Activated T-cell treated with anti-CD3 and anti-CD28 coated beads for 48 hours (primary cell): Measurements from ENCODE around the gene CCNT1.
"Not testable (repeated sequence)": the region's sequence is repeated elsewhere in the genome, so short reads cannot be mapped to it uniquely, and the experiment has no call there.

ENCODE experiments used
- DNase-seq: peaks from one replicate; pipeline ENCODE4 v3.0.0-alpha.2; 2020; ENCODE audit warnings: low read depth

CCNT1 gene

DNA sequence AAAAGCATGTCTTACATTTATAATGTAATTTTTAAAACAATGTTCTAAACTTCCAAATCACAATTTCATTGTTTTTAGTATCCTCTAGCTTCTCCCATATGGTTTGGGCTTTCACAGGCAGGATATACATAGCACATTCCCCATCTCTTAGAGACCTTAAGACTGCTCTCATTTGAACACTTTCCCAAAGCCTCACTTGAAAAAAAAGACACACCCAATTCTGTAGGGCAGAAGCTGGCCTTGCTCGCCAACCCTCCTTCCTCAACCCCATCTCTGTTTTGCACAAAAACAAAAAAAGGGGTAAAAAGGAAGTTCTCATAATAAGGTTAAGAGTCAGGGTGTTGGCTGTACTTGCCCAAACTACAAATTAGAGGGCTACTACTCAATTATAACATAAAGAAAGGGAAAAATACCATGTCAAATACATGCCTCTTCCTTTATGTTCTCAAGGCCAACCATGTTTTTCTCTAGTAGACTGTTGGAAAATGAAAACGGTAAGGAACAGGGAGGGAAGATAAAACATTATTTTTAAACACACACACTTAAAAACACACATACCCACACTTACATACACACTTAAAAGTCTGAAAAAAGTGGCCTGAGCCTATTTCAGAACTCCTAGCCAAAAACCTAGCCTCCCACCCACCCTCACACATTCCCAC, 24.6 kb downstream of the CCNT1 start:
- DNase-seq: no peak

DNA sequence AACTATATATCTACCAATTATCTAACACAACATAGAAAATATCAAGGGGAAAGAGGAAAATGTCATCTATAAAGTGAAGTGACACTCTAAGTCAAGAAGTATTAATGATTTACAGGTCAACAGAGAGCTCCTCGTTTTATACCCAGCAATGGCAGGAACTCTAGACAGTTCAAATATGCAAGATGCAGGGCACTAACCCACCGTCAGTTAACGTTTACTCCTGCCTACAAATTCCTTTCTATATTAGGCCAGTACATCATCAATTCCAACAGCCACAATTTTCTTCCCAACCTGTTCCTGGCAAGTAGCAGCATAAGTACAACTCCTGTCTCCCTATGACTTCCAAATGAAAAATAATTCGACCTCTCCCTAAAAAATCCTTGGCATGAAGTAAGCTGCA, 25.5 kb downstream of the CCNT1 start:
- no peak for DNase-seq

DNA sequence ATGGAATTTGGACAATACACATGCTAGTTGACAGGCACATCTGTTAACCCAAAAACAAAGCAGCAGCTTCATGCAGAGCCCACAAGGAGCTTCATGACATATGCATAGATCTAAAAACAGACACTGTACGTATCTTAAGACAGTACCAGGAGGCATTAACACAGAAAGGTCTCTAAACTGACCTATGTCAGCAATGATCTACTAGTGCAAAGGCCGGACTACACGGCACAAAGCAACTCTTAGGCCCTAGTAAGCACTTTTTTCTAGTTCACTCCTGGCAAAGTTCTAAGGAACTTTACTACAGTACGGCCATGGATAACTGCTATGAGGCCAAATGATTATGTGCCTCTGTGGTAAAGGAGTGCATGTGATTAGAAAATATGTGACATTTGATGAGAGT, 26.1 kb downstream of the CCNT1 start:
- DNase-seq: no peak

DNA sequence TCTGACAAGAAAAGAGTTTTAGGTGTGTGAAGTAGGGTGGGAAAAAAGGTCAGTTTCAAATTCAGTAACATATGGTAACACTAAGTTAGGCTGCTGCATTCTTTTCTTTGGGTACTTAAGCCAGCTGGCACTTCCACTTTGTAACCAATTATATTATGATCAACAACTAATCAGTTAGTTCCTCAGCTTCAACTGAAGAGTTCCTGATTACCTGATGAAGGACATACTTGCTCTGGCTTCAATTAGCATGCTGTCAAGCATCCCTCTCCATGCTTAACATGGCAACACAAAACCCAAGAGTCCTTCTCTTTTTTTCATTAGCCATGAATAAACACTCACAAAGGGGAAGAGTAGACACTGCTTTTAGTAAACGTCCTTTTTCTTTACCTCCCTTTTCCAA, 27.7 kb downstream of the CCNT1 start:
- DNase-seq: no peak

DNA sequence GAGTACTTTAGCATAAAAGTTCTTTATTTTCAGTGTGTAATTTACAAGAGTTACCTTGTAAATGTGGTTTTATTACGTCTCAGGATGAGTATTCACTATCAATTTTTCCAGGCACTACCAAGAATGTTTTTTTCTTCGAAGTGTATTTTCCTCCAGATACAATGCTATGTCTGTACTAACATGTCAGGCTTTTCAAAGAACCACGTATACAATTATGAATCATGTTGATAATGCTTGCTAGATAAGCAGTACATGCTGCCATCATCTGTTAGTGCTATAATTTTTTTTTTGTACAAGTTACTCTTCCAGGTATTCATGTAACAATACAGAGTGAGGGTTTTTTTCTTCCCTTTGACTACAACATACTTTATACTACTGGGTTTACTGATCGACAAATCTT, 28.9 kb downstream of the CCNT1 start:
- no peak for DNase-seq

DNA sequence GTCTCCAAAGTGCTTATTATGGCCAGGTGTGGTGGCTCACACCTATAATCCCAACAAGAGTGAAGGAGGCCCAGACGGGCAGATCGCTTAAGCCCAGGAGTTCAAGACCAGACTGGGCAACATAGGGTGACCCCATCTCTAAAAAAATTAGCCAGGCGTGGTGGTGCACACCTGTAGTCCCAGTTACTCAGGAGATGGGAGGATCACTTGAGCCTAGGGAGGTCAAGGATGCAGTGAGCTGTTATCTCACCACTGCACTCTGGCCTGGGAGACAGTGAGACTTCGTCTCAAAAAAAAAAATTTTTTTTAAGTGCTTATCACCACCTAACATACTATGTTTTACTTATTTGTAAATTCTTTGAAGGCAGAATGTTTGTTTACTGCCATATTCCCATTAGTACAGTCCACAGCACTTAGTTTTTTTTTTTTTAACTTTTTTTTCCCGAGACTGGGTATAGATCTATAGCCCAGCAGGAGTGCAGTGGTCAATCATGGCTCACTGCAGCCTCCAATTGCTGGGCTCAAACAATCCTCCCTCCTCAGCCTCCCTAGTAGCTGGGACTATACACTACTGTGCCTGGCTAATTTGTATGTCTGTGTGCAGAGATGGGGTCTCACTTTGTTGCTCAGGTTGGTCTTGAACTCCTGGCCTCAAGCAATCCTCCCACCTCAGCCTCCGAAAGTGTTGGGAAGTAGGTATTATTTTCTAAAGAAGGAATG, 29.7 kb downstream of the CCNT1 start:
- no peak for DNase-seq

DNA sequence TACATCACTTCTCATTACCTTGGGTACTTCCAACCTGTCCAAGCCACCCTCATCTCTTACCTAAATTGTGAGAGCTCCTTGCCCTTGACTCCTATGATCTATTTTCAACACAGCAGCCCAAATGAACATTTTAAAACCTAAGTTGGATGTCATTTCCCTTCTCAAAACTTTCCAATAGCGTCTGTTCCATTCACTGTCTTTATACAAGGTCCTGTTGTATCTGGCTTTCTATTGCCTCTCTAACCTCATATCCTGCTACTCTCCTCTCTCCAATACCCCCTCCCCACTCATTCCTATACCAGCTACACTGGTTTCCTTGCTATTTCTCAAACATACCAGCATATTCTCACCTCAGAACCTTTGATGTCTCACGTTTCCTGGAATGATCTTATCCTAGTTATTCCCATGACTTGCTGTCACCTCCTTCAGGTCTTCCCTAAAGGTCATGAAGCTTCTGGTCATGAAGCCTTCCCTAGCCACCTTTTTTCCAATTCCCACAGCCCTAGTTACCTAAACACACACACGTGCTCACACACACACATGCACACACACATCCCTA, 30.4 kb downstream of the CCNT1 start:
- no peak for DNase-seq

DNA sequence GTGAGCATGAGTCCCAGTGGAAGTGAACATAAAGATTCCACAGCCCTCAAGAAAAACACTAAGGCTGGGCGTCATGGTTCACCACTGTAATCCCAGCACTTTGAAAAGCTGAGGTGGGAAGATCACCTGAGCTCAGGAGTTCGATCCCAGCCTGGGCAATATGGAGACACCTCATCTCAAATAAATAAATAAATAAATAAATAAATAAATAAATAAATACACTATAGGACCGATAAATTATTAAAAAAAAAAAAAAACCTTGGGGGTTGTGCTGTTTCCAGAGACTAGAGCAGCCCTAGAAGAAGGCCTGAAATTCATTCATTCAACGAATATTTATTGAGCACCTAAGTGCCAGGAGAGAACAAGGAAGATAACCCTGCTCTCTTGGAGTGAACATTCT, 33.0 kb downstream of the CCNT1 start:
- no peak for DNase-seq

DNA sequence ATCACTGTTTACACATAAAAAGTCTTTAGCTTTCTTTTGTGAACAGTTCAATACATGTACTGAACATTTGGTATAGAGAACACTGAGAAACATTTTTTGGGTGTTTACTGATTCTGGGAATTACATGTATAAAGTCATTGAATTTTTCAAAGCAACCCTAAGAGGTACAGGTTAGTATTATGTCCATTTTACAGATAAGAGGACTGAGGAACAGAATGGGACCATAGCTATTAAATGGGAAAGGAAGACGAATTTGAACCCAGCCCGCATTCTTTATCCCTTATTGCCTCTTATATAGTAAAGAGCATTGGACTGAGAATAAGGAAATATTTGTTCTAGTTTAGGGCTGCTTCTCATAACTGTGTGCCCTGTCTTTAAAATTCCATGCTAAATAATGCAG, 33.6 kb downstream of the CCNT1 start:
- no peak for DNase-seq

DNA sequence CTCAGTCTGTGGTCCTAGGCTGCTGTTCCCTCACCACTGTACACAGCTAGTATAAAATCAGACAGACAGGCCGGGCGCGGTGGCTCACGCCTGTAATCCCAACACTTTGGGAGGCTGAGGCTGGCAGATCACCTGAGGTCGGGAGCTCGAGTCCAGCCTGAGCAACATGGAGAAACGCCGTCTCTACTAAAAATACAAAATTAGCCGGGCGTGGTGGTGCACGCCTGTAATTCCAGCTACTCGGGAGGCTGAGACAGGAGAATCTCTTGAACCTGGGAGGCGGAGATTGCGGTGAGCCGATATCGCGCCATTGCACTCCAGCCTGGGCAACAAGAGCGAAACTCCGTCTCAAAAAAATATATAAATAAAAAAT, 34.0 kb downstream of the CCNT1 start:
- not testable (repeated sequence) for DNase-seq

DNA sequence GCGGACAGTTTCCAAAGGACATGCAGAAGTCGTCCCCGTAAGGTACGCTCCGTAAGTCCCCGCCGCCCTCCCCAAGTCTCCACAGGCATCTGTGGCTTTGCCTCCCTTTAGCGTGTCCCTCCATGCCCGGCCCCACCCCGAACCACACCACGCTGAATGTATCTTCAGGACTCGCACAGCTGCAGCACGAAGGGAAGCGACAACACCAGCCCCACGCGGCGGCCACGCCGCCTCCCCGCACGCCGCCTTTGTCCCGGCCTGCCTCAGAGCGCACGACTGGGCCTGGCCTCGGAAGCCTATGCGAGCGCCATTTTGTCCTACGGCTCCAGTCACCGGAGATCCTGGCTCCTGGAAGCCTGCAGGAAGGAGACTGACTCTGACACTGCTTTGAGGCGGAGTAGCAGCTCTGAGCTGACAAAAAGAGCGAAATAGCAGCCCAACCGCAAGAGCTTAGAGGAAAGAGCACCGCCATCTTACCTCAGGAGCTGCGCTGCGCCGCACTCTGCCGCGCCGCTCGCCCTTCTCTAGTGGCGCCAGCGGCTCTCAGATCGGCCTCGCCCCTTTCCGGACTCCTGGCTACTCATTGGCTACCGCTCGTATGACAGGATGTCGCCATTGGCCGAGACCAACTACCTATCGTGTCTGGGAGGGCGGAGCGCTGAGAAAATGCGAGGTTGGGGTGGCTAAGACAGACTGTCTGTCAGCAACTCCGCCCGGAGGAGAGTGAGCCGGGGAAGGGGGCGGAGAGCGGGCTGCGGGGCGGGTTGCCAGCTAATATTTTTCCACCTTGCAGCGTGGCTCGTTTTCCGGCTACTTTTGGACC, 34.6 kb downstream of the CCNT1 start, which contains the start of gene KANSL2:
Gene KANSL2 (minus strand): TSS at position 529 of the 823 bp plus-strand sequence. CDS start 606 bp downstream, outside the sequence.
- peak; percentile 95 for DNase-seq

DNA sequence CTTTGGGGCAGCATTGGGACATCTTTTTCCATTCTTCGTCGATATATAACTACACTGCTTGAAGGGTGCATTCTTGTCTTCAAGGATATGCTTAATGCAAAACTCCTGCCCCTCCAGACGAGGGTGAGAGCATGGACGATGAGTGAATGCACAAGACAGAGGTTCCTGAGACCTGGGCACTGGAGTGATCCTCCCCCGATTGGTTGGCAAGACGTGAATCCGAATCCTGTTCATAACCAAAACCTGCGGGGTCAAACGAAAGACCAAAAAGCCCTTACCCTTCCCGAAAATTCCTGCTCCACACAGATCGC, 35.2 kb downstream of the CCNT1 start:
- peak; percentile 3 for DNase-seq

DNA sequence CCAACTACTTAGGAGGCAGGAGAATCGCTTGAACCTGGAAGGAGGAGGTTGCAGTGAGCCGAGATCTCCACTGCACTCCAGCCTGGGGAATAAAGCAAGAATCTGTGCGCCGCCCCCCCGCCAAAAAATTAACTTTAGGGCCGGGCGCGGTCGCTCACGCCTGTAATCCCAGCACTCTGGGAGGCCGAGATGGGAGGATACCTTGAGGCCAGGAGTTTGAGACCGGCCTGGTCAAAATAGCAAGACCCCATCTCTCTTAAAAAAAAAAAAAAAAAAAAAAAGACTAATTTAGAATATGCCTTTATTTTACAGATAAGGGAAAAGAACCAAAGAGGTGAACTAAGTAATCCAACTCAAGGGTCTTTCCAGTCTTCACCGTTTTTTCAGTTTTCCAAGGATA, 35.6 kb downstream of the CCNT1 start:
- no peak for DNase-seq

DNA sequence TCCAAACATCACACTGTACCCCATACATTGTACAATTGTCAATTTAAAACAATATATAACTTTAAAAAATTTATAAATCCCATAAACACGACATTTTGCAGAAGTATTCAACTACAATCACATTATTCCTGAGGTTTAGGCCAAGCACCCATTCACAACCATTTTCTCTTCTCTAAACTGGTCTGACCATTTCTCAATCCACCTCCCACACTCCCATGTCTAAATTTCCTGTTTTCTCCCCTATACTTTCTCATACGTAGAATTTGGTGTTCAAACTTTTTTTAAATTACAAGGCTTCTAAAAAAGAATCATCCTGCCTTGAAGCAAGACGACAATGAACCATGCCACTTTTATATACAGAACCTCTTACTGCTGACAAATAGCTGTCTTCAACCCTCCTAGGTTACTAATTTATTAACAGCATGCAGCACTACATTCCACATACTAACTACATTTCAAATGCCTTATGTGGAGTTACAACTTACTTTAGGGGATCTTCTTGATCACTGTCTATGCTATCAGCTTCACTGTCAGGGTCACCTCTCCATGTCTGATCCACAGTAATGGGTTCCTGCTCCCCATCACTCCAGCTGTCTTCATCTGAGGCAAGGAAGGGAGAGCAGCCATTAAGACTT, 37.8 kb downstream of the CCNT1 start:
- DNase-seq: no peak

DNA sequence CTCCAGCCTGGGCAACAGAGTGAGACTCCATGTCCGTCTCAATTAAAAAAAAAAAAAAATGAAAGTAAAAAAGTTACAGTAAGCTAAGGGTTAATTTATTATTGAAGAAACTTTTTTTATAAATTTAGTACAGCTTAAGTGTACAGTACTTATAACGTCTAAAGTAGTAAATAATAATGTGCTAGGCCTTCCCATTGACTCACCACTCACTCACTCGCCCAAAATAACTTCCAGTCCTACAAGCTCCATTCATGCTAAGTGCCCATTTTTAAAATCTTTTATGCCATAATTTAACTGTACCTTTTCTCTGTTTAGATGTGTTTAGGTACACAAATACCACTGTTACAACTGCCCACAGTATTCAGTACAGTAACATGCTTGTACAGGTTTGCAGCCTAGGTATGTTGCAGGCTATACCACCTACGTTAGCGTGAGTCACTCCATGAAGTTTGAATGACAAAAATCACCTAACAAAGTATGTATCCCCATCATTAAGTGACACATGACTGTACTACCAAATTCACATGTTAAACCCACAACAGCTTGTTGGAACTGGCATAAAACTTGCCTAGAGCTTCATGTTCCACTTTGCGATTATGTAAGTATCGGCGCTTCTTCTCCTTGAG, 45.2 kb downstream of the CCNT1 start:
- no peak for DNase-seq

DNA sequence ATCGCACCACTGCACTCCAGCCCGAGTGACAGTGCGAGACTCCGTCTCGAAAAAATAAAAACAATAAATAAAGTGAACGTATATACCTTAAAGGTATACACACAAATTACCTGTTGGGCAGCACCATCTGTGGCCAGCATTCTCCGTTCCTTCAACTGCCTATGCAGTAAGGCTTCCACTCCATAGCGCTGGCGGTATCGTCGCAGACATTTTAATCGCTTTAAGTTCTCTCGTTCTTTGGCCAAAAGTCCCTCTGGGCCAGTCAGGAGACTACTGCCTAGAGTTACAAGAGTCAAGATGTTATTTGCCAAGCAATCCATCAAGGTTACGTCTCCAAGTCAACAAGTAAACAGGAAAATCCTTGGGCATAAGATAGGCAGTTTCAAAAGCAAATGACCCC, 47.5 kb downstream of the CCNT1 start:
- no peak for DNase-seq

DNA sequence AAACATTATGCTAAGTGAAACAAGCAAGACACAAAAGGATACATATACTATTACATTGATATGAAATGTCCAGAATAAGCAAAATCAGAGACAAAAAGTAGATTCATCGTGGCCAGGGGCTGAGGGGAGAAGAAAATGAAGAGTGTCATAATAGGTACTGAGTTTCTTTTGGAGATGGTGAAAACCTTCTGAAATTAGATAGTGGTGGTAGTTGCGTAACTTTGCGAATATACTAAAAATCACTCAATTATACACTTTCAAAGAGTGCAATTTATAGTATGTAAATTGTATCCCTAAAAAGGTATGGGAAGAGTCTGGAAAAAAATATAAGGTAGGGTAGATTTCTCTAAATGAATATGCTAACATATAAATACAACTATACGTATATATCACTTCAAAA, 56.6 kb downstream of the CCNT1 start:
- DNase-seq: no peak

DNA sequence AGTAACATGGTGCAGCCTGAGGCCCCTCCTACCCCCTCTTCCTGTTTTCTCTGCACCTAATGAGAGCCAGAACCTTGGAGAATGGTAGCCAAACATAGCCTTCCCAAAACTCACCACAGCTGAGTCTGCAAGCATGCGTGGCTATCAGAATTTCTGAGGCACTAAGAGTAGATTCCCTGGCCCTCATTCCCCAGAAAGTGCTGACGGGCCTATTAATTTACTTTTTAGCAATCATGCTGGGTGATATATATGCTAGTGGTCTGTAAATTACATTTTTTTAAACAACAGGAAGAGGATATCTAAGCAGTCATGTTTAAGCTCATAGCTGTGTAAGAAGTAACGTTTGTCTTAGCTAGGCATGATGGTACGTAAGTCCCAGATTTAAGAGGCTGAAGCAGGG, 64.8 kb downstream of the CCNT1 start:
- DNase-seq: no peak

DNA sequence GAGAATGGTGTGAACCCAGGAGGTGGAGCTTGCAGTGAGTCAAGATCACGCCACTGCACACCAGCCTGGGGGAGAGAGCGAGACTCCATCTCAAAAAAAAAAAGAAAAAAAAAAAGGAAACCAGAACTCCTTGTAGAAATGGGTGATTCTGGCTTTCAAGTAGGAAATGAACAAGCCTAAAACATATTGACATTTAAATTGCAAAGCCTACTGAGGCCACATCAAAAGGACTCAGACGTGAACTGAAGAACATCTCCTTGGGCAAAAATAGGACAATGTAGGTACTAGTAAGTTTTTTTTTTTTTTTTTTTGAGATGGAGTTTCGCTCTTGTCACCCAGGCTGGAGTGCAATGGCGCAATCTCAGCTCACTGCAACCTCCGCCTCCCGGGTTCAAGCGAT, 71.2 kb downstream of the CCNT1 start:
- DNase-seq: not testable (repeated sequence)

DNA sequence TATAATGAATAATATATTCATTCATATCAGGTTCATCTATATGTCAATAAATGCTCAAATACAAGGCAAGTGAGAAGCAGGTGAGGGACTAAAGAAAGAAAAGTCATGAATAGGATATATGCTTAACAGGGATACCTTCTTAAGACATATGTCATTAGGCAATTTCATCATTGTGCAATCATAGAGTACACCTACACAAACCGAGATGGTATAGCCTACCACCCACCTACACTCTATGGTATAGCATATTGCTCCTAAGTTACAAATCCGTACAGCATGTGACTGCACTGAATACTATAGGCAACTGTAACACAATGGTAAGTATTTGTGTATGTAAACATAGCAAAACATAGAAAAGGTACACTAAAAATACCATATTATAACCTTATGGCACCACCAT, 73.5 kb downstream of the CCNT1 start:
- no peak for DNase-seq

DNA sequence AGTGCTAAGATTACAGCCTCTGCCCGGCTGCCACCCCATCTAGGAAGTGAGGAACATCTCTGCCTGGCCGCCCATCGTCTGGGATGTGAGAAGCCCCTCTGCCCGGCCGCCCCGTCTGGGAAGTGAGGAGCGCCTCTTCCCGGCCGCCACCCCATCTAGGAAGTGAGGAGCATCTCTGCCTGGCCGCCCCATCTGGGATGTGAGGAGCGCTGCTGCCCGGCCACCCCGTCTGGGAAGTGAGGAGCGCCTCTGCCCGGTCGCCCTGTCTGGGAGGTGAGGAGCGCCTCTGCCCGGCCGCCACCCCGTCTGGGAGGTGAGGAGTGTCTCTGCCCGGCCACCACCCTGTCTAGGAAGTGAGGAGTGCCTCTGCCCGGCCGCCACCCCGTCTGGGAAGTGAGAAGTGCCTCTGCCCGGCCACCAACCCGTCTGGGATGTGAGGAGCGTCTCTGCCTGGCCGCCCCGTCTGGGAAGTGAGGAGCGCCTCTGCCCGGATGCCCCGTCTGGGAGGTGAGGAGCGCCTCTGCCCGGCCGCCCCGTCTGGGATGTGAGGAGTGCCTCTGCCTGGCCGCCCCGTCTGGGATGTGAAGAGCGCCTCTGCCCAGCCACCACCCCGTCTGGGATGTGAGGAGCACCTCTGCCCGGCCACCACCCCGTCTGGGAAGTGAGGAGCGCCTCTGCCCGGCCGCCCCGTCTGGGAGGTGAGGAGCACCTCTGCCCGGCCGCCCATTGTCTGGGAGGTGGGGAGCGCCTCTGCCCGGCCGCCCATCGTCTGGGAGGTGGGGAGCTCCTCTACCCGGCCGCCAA, 74.6 kb downstream of the CCNT1 start:
- not testable (repeated sequence) for DNase-seq
